ENCODE data around the gene ABI3.
"Not testable (repeated sequence)": the region's sequence is repeated elsewhere in the genome, so short reads cannot be mapped to it uniquely, and the experiment has no call there.

ABI3 gene, protein sequence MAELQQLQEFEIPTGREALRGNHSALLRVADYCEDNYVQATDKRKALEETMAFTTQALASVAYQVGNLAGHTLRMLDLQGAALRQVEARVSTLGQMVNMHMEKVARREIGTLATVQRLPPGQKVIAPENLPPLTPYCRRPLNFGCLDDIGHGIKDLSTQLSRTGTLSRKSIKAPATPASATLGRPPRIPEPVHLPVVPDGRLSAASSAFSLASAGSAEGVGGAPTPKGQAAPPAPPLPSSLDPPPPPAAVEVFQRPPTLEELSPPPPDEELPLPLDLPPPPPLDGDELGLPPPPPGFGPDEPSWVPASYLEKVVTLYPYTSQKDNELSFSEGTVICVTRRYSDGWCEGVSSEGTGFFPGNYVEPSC

GRCh38 chr17:49210158-49211029 lies at the start of gene ABI3, which contains the start of gene GNGT2:
Gene ABI3, plus strand, starts transcription at chr17:49210707. Its CDS starts 18 bp downstream, at chr17:49210725.
Gene GNGT2, minus strand, starts transcription at chr17:49210574. Its CDS starts 3,152 bp downstream, at chr17:49207422.
- DNase-seq (ENCODE audit: low spot score): peak; percentile 77

GRCh38 chr17:49162866-49163265 lies 47.6 kb upstream of the ABI3 start:
- DNase-seq (ENCODE audit: low spot score): no peak

DNA sequence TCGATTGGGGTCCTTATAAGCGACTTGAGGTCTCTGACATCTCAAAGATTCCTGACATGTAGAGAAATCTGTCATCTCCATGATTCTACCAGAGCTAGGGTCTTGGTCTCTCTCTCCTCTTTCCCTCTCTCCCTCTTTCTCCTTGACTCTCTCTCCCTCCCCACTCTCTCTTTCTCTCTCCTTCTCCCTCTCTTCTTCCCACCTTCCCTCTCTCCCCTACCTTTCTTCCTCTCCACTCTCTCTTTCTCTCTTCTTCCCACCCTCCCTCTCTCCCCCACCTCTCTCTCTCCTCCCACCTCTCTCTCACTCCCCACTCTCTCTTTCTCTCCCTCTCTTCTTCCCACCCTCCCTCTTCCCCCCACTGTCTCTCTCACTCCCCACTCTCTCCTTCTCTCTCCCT lies 45.4 kb upstream of the ABI3 start:
- DNase-seq (ENCODE audit: low spot score): no peak

DNA sequence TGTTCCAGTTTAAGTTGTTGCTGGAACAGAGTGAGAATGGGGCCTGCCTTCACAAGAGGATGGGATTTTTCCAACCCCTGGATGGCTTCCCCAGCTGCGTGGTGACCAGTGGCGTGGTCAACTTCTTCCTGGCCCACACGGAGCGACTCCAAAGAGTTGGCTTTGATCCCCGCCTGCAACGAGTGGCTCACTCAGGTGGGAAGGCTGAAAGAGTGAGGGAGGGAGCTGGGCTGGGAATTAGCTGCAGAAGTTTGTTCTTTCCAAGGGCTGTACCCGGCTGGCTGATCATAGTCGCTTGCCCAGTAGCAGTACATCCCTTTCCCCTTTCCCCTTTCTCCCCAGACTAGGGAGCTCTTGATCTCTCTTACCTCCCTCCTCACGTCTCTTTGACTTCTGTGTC lies 41.8 kb upstream of the ABI3 start:
- DNase-seq (ENCODE audit: low spot score): no peak

DNA sequence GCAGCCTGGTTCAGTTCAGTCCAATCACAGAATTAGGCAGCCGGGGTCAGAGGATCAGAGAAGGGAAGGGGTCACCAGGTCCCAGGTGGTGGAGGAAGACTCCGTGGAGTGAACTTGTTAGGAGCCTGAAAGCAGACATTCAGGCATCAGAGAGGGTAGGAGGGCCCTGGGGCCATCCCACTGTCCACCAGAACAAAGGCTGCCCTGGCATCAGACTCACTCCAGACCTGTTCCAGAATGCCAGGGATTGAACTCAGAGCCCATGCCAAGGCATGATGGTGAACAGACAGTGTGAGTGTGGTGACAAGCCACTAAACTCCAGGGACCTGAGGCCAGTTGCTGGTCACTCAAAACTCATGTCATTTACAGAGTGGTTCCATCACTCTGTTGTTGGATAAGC lies 40.3 kb upstream of the ABI3 start:
- no peak for DNase-seq (ENCODE audit: low spot score)

DNA sequence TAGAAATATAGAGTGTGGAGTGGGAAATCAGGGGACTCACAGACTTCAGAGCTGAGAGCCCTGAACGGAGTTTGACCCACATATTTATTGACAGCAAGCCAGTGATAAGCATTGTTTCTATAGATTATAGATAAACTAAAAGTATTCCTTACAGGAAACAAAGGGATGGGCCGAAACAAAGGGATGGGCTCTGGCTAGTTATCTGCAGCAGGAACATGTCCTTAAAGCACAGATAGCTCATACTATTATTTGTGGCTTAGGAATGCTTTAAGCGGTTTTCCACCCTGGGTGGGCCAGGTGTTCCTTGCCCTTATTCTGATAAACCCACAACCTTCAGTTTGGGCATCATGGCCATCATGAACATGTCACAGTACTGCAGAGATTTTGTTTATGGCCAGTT lies 39.8 kb upstream of the ABI3 start:
- DNase-seq (ENCODE audit: low spot score): not testable (repeated sequence)

DNA sequence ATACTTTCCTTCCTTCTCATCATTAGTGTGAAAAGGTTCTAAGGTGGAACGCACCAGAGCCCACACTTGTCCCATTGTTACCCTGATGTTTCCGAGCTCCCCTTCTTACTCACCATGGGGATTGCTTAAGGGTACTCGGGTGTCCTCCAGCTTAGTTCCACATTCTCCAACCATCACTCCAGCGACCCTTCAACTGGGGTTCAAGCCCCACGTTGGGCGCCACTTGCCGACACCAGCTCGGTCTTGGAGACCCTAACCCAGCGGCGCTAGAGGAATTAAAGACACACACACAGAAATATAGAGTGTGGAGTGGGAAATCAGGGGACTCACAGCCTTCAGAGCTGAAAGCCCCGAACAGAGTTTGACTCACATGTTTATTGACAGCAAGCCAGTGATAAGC lies 34.5 kb upstream of the ABI3 start:
- DNase-seq (ENCODE audit: low spot score): not testable (repeated sequence)

DNA sequence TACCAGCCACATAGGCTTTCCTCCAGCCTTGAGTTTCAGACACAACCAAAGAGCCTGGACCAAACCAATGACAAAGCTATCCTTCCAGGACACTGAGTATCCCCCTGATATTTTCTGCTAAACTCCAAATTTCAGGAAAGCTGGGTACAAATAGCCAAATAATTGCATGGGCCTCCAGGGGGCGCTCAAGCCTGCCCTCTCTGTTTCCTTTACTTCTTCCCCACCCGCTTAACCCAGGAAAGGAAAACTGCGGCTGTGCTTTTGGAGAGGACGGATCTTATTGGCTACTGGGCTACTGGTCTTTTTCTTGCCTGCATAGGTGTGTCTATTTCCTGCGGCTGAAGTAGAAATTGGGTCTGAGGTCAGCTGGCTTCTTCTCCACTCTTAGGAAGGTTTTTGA lies 30.2 kb upstream of the ABI3 start:
- peak; percentile 51 for DNase-seq (ENCODE audit: low spot score)

DNA sequence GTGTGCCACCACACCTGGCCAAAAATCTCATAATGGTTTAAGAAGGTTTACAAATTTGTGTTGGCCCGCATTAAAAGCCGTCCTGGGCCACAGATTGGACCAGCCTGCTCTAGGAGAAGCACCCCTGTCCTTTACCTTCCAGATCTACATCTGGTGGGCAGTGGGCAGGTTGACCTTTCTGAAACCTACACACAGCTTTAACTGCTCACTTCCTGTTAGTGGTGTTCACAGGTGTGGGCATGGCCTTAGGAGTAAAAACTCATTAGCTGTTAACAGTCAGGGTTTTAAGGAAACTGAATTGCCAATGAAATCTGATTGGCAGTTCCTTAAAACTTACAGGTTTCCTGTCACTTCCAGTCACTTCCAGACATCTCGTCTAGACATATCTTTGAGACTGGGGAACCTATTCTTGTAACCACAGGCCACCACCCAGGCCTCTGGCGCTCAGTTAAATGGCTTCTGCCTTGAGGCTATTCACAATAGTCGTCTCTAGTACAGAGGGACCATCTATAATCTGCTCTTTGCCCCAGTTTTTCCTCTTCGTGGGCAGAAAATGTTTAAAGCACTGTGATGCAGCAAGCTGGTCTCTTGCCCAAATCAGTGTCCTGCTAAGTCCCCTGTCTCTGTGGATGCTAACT lies 29.4 kb upstream of the ABI3 start:
- DNase-seq (ENCODE audit: low spot score): no peak

GRCh38 chr17:49183341-49183740 lies 27.2 kb upstream of the ABI3 start:
- no peak for DNase-seq (ENCODE audit: low spot score)

GRCh38 chr17:49183801-49184200 lies 26.7 kb upstream of the ABI3 start:
- DNase-seq (ENCODE audit: low spot score): no peak

DNA sequence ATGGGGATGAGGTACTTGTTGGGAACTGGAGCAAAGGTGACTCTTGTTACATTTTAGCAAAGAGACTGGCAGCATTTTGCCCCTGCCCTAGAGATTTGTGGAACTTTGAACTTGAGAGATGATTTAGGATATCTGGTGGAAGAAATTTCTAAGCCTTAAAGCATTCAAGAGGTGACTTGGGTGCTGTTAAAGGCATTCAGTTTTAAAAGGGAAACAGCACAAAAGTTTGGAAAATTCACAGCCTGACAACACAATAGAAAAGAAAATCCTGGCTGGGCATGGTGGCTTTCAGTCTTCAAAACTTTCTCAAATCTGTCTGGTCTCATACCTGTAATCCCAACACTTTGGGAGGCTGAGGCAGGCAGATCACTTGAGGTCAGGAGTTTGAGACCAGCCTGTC lies 26.0 kb upstream of the ABI3 start:
- DNase-seq (ENCODE audit: low spot score): not testable (repeated sequence)

GRCh38 chr17:49185381-49185780 lies 25.1 kb upstream of the ABI3 start:
- DNase-seq (ENCODE audit: low spot score): not testable (repeated sequence)

GRCh38 chr17:49187301-49187700 lies 23.2 kb upstream of the ABI3 start:
- no peak for DNase-seq (ENCODE audit: low spot score)

DNA sequence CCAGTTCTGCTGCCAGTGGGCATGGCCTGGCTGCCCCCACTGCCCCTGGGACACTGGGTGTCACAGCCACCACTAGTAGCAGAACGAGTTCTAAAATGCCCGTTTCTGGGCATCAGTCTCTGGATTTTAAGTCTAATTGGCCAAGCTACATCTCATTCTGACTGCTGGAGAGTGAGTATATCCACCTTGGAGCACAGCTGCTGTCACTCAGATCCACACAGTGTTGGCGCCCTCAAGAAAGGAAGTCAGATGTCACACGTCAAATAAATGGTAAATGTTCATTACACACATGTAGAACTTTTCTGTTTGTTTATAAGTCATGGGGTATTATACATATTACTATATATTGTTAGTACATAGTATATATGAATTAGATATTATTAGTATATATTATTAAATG lies 19.6 kb upstream of the ABI3 start:
- DNase-seq (ENCODE audit: low spot score): no peak

DNA sequence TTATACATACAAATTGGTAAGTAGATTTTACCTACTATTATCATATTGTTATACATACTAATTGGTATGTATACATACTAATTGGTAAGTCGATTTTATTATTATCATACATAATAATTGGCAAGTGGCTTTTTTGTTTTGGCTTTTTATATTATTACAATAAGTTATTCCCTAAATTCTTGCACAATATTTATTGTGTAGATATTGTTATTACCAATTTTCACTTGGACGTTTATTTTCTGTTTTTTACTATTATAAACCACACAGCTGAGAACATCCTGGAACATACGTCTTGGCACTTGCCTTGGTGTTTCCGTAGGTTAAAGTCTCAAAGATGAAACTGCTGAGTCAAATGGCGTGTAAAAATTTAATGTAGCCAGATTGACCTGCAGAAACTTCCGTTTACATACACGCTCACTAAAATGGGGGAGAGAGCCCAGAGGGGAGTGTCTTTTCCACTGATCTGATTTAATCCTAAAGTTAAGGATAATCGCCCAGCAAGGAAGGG lies 19.0 kb upstream of the ABI3 start:
- no peak for DNase-seq (ENCODE audit: low spot score)

DNA sequence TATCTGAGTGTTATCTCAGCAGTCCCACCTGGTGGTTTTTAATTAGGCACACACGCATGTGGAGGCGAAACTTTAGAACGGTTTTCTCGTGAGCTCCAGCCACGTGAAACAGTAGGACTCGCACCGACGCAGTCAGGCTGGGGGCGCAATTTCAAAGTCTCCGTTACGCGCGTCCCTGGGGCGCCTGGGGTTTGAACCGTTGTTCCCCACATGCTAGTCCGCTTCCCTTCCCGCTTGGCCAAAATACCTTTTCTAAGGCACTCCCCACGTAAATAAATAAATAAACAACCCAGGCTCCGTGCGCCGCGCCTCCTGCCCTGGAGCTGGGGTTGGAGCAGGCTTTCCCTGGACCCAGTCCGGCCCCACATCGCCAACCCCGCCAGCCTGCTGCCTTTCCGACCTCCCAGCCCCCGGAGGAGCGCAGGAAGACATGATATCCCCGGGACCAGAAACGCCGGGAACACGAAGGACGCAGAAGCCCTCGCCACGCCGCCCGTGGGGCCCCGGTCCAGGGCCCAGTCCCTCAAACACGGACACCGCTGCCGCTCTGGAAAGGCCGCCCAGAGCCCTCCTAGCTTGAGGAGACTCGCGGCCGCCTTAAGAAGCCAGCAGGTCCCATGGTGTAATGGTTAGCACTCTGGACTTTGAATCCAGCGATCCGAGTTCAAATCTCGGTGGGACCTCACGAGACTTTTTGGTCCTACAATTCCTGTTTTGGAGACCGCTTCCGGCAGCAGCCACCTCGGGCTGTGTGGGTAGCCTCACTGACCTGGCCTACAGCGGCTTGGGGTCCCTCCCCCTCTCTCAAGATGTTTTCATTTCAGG lies 18.4 kb upstream of the ABI3 start:
- peak; percentile 93 for DNase-seq (ENCODE audit: low spot score)

- DNase-seq (ENCODE audit: low spot score): peak; percentile 76
Observed at GRCh38 chr17:49193513-49194296, 16.8 kb upstream of the ABI3 start.

DNA sequence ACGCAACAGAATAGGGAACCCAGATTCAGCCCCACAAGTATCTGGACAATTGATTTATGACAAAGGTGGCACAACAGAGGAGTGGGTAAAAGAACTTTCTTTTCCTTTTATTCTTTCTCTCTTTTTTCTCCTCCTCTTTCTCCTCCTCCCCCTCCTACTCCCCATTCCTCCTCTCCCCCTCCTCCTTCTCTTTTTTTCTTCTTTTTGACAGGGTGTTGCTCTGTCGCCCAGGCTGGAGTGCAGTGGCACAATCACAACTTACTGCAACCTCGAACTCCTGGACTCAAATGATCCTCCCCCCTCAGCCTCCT lies 16.3 kb upstream of the ABI3 start:
- no peak for DNase-seq (ENCODE audit: low spot score)

DNA sequence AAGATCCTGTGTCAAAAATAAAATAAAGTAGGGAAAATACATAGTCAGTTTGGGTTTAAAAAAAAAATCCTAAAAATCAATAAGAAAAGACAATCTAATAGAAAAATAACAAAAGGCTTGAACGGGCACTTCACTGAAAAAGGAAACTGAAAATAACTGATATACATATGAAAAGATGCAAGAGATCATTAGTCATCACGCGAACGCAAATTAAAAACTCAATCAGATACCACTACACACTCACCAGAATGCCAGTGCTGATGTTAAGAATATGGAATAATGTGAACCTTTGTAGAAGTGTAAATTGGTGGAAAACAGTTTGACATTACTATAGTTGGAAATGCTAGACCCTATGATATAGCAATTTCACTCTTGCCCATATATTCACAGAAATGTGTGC lies 14.8 kb upstream of the ABI3 start:
- no peak for DNase-seq (ENCODE audit: low spot score)

DNA sequence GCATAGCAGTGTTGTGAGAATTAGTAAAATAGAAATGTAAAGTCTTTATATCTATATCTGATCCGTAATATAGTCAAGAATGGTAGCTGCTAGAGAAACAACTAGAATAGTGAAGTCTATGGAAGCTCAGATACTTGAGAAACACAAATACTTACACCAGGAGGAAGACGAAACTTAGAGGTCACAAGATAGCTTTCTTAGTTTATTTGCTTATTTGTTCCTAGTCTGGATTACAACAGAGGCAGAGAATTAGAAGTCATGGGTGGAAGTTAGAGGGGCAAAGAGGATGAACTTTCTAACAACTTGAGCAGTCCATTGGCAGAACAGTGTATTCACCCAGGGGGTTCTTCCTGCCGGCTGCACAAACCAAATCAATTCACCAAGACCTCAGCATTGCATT lies 14.0 kb upstream of the ABI3 start:
- peak; percentile 67 for DNase-seq (ENCODE audit: low spot score)

Data from pons (tissue), 1 donor.